ENCODE data around the gene NOL12.

Gene NOL12

GRCh38 chr22:37726241-37726887, 40.2 kb downstream of the NOL12 start:
- H3K27ac ChIP-seq (ENCODE audit: low read length): no peak overlapping the region
- H3K9ac ChIP-seq (ENCODE audit: low read depth, low read length): no peak overlapping the region
- H3K9me3 ChIP-seq (ENCODE audit: insufficient read depth, low read depth, low read length): no peaks in the 10 kb centered on the region
- peaks cover 34% of the 10 kb centered on the region for H3K36me3 ChIP-seq (ENCODE audit: insufficient read depth, low read depth, low read length)
- H3K27me3 ChIP-seq (ENCODE audit: insufficient read depth, low read length): no peaks in the 10 kb centered on the region
- H3K4me1 ChIP-seq (ENCODE audit: insufficient read depth, low read length): no peaks in the 10 kb centered on the region
- no peak overlapping the region for H3K4me3 ChIP-seq (ENCODE audit: low read length)

GRCh38 chr22:37728620-37729019, 42.5 kb downstream of the NOL12 start:
- Histone ChIP-seq H3K27ac (ENCODE audit: low read length) (no peak overlapping the region), H3K9me3 (ENCODE audit: insufficient read depth, low read depth, low read length) (no peaks in the 10 kb centered on the region), H3K9ac (ENCODE audit: low read depth, low read length) (no peak overlapping the region), H3K27me3 (ENCODE audit: insufficient read depth, low read length) (peaks cover 19% of the 10 kb centered on the region; the same call in 1 of the 2 replicates), H3K4me1 (ENCODE audit: insufficient read depth, low read length) (no peaks in the 10 kb centered on the region), H3K4me3 (ENCODE audit: low read length) (no peak overlapping the region), H3K36me3 (ENCODE audit: insufficient read depth, low read depth, low read length) (peaks cover 20% of the 10 kb centered on the region)

GRCh38 chr22:37731804-37732471, 45.8 kb downstream of the NOL12 start:
- H3K9ac ChIP-seq (ENCODE audit: low read depth, low read length): no peak overlapping the region
- no peaks in the 10 kb centered on the region for H3K4me1 ChIP-seq (ENCODE audit: insufficient read depth, low read length)
- peaks cover 51% of the 10 kb centered on the region for H3K27me3 ChIP-seq (ENCODE audit: insufficient read depth, low read length)
- H3K9me3 ChIP-seq (ENCODE audit: insufficient read depth, low read depth, low read length): no peaks in the 10 kb centered on the region
- H3K36me3 ChIP-seq (ENCODE audit: insufficient read depth, low read depth, low read length): peaks cover 7% of the 10 kb centered on the region; the same call in 1 of the 2 replicates
- no peak overlapping the region for H3K4me3 ChIP-seq (ENCODE audit: low read length)
- no peak overlapping the region for H3K27ac ChIP-seq (ENCODE audit: low read length)

GRCh38 chr22:37732699-37733607, 46.8 kb downstream of the NOL12 start:
- no peak overlapping the region for H3K4me3 ChIP-seq (ENCODE audit: low read length)
- no peak overlapping the region for H3K9ac ChIP-seq (ENCODE audit: low read depth, low read length)
- H3K27me3 ChIP-seq (ENCODE audit: insufficient read depth, low read length): peaks cover 61% of the 10 kb centered on the region
- H3K36me3 ChIP-seq (ENCODE audit: insufficient read depth, low read depth, low read length): peaks cover 7% of the 10 kb centered on the region; the same call in 1 of the 2 replicates
- no peak overlapping the region for H3K27ac ChIP-seq (ENCODE audit: low read length)
- no peaks in the 10 kb centered on the region for H3K4me1 ChIP-seq (ENCODE audit: insufficient read depth, low read length)
- H3K9me3 ChIP-seq (ENCODE audit: insufficient read depth, low read depth, low read length): no peaks in the 10 kb centered on the region

- Histone ChIP-seq H3K9ac (ENCODE audit: low read depth, low read length) (no peak overlapping the region), H3K4me3 (ENCODE audit: low read length) (no peak overlapping the region), H3K4me1 (ENCODE audit: insufficient read depth, low read length) (no peaks in the 10 kb centered on the region)
These were observed 47.7 kb downstream of the NOL12 start for GRCh38 chr22:37733625-37734401.

GRCh38 chr22:37734402-37734700, 48.2 kb downstream of the NOL12 start:
- H3K36me3 ChIP-seq (ENCODE audit: insufficient read depth, low read depth, low read length): peaks cover 7% of the 10 kb centered on the region; the same call in 1 of the 2 replicates
- no peaks in the 10 kb centered on the region for H3K9me3 ChIP-seq (ENCODE audit: insufficient read depth, low read depth, low read length)
- H3K4me1 ChIP-seq (ENCODE audit: insufficient read depth, low read length): no peaks in the 10 kb centered on the region
- no peak overlapping the region for H3K4me3 ChIP-seq (ENCODE audit: low read length)
- no peak overlapping the region for H3K9ac ChIP-seq (ENCODE audit: low read depth, low read length)
- peaks cover 75% of the 10 kb centered on the region for H3K27me3 ChIP-seq (ENCODE audit: insufficient read depth, low read length)
- no peak overlapping the region for H3K27ac ChIP-seq (ENCODE audit: low read length)

More at GRCh38 chr22:37733625-37734401, 47.7 kb downstream of the NOL12 start:
- Histone ChIP-seq H3K27me3 (ENCODE audit: insufficient read depth, low read length) (peaks cover 70% of the 10 kb centered on the region), H3K9me3 (ENCODE audit: insufficient read depth, low read depth, low read length) (no peaks in the 10 kb centered on the region), H3K27ac (ENCODE audit: low read length) (no peak overlapping the region), H3K36me3 (ENCODE audit: insufficient read depth, low read depth, low read length) (peaks cover 7% of the 10 kb centered on the region; the same call in 1 of the 2 replicates)

GRCh38 chr22:37734964-37735451, 48.9 kb downstream of the NOL12 start:
- Histone ChIP-seq H3K36me3 (ENCODE audit: insufficient read depth, low read depth, low read length) (peaks cover 5% of the 10 kb centered on the region; the same call in 1 of the 2 replicates), H3K4me1 (ENCODE audit: insufficient read depth, low read length) (no peaks in the 10 kb centered on the region), H3K27ac (ENCODE audit: low read length) (no peak overlapping the region), H3K9ac (ENCODE audit: low read depth, low read length) (no peak overlapping the region), H3K27me3 (ENCODE audit: insufficient read depth, low read length) (peaks cover 82% of the 10 kb centered on the region), H3K4me3 (ENCODE audit: low read length) (no peak overlapping the region), H3K9me3 (ENCODE audit: insufficient read depth, low read depth, low read length) (no peaks in the 10 kb centered on the region)

- no peak overlapping the region for H3K4me3 ChIP-seq (ENCODE audit: low read length)
- H3K36me3 ChIP-seq (ENCODE audit: insufficient read depth, low read depth, low read length): no peaks in the 10 kb centered on the region
- H3K27ac ChIP-seq (ENCODE audit: low read length): no peak overlapping the region
- H3K9ac ChIP-seq (ENCODE audit: low read depth, low read length): no peak overlapping the region
- H3K4me1 ChIP-seq (ENCODE audit: insufficient read depth, low read length): no peaks in the 10 kb centered on the region
- H3K9me3 ChIP-seq (ENCODE audit: insufficient read depth, low read depth, low read length): no peaks in the 10 kb centered on the region
- peaks cover 96% of the 10 kb centered on the region for H3K27me3 ChIP-seq (ENCODE audit: insufficient read depth, low read length)
These were observed 52.9 kb downstream of the NOL12 start for GRCh38 chr22:37739035-37739434.

- Histone ChIP-seq H3K27me3 (ENCODE audit: insufficient read depth, low read length) (peaks cover 96% of the 10 kb centered on the region), H3K27ac (ENCODE audit: low read length) (no peak overlapping the region), H3K9ac (ENCODE audit: low read depth, low read length) (no peak overlapping the region), H3K36me3 (ENCODE audit: insufficient read depth, low read depth, low read length) (no peaks in the 10 kb centered on the region), H3K9me3 (ENCODE audit: insufficient read depth, low read depth, low read length) (no peaks in the 10 kb centered on the region), H3K4me3 (ENCODE audit: low read length) (no peak overlapping the region), H3K4me1 (ENCODE audit: insufficient read depth, low read length) (no peaks in the 10 kb centered on the region)
These were observed 53.5 kb downstream of the NOL12 start for GRCh38 chr22:37739611-37740049.

GRCh38 chr22:37740455-37741311, 54.5 kb downstream of the NOL12 start:
- Histone ChIP-seq H3K27me3 (ENCODE audit: insufficient read depth, low read length) (peaks cover 94% of the 10 kb centered on the region), H3K36me3 (ENCODE audit: insufficient read depth, low read depth, low read length) (no peaks in the 10 kb centered on the region), H3K9me3 (ENCODE audit: insufficient read depth, low read depth, low read length) (no peaks in the 10 kb centered on the region), H3K27ac (ENCODE audit: low read length) (no peak overlapping the region), H3K4me1 (ENCODE audit: insufficient read depth, low read length) (no peaks in the 10 kb centered on the region), H3K9ac (ENCODE audit: low read depth, low read length) (no peak overlapping the region), H3K4me3 (ENCODE audit: low read length) (no peak overlapping the region)

All from iPS-20b (cell line).